ENCODE results near the gene ATXN1. TPM values are rescaled to one million over a fixed set of nuclear protein-coding genes. Genes with fewer than 3 reads are reported as not detected.

Gene ATXN1
- 7.6 and 8.9 TPM in 2 replicates for total RNA-seq (2014; rRNA removed; shearing (Covaris generic))

DNA sequence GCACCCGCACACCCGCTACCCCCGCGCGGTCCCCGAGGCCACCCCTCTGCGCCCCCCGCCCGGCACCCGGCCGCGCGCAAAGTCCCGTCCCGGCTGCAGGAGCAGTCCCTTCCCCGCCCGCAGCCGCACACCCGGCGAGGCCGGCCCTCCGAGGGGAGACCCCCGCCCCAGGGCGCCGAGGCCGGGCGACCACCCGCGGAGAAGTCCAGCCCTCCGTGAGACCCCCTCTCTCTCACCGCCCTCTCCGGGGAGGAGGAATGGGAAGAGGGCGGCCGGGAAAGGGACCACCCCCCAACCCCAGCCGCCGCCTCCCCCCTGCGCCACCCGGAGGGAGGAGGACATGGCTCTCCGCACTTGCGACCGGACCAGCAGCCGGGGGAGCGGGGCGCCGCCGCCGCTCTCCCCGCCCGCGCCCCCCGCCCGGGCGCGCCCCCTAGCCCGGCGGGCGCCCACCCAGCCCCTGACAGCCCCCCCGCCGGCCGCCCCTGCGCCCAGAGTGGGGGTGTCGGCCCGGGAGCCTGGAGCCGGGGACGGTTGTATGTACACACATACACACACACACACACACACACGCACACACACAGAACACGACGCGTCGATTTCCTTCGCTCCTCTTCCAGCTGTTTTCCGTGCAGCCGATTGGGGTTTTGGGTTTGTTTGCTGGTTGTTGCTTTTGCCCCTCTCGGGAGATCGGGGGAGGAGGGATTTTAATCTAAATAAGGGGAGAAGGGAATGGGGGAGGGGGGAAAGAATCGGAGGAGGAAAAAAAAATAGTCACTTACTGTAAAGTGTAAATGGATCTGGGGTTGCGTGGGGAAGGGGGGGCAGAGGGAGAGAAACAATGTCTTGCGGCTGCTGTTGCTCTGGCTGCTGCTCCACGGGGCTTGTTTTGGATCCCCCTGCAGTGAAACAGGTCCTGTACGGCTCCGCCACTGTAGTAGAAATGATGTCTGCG lies at the start of gene ATXN1:
TSS of gene ATXN1 (minus strand) at position 945 of the 955 bp plus-strand sequence.
- H3K27me3 ChIP-seq (ENCODE audit: control insufficient read depth, insufficient read depth, low read length) = peaks cover 1% of the 10 kb centered on the region; the same call in 1 of the 2 replicates
- peak within 1 kb of the TSS; percentile 82 for H3K4me3 ChIP-seq (ENCODE audit: insufficient read depth, low read depth, low read length)
- DNase-seq = peak; percentile 81
- H3K36me3 ChIP-seq (replicated peaks; ENCODE audit: control insufficient read depth, insufficient read depth, low read length) = no peaks in the 10 kb centered on the region

DNA sequence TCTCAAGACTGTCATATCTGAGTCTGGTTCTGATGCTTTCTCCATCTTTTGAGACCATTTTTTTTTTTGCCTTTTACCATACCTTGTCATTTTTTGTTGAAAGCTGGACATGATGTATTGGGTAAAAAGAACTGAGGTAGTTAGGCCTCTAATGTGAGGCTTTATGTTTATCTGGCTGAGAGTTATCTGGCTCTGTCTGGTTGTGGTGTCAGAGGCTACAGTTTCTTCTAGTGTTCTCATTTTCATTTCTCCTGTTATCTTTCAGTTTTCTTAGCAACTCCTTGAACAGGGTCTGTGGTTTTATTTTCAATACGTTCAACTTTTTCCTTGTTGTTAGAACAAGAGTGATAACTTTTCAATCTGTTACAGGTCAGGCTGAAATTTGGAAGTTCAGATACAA lies 49.2 kb upstream of the ATXN1 start:
- Histone ChIP-seq H3K36me3 (replicated peaks; ENCODE audit: control insufficient read depth, insufficient read depth, low read length) (no peaks in the 10 kb centered on the region), H3K4me3 (ENCODE audit: insufficient read depth, low read depth, low read length) (no peak overlapping the region), H3K27me3 (ENCODE audit: control insufficient read depth, insufficient read depth, low read length) (no peaks in the 10 kb centered on the region)
- DNase-seq = no peak

DNA sequence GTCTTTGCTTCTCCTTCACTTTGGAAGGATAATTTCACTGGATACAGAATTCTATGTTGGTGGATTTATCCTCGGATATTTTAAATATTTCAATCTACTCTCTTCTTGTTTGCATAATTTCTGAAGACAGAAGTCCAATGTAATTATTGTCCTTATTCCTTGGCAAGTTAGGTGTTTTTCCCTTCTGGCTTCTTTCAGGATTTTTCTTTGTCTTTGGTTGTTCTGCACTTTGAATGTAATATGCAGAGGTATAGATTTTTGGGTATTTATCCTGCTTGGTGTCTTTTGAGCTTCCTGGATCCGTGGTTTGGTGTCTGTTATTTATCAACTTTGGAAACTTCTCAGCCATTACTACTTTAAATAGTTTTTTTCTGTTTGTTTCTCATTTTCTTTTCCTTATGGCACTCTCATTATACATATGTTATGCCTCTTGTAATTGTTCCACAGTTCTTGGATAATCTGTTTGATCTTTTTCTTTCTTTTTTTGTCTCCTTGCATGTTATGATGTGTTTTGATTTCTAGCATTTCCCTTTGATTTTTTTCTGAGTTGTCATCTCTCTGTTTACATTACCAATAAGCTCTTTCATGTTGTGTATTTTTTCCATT lies 48.6 kb upstream of the ATXN1 start:
- H3K4me3 ChIP-seq (ENCODE audit: insufficient read depth, low read depth, low read length) = no peak overlapping the region
- no peak for DNase-seq
- H3K36me3 ChIP-seq (replicated peaks; ENCODE audit: control insufficient read depth, insufficient read depth, low read length) = no peaks in the 10 kb centered on the region
- no peaks in the 10 kb centered on the region for H3K27me3 ChIP-seq (ENCODE audit: control insufficient read depth, insufficient read depth, low read length)

DNA sequence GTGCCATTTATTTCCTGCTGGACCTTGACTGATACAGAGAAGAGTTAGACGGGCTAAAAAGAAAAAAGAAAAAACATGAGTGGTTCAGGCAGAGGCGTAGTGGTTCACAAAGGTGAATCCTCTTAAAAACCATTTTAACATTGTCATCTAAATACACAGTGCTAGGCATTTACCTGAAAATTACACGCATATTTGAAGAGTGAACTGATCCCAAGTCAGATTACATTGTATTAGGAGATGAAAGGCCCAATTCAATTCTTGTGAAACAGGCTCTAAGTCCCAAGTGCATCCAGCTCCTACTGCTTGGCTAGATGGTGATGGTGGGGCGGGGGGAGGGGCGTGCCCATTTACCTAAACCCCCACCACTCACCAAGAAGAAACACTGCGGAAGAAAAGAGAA lies 46.7 kb upstream of the ATXN1 start:
- Histone ChIP-seq H3K36me3 (replicated peaks; ENCODE audit: control insufficient read depth, insufficient read depth, low read length) (no peaks in the 10 kb centered on the region), H3K27me3 (ENCODE audit: control insufficient read depth, insufficient read depth, low read length) (no peaks in the 10 kb centered on the region), H3K4me3 (ENCODE audit: insufficient read depth, low read depth, low read length) (no peak overlapping the region)
- no peak for DNase-seq

DNA sequence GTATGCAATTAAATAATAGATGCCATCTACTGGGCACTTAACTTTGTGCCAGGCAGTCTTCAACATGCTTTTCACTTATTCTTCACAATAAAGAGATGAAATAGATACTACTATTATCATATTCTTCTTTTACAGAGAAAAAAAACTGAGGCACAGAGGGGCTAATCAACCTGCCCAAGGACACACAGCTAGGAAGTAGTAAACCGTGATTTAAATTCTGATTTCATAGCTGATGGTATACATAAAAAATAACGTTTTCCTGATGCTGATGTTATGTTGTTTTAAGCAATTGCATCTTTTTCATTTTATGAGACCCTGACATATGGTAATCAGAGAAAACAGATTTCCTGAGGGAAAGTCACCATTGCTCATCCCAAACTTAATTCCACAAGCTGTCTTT lies 45.1 kb upstream of the ATXN1 start:
- no peaks in the 10 kb centered on the region for H3K27me3 ChIP-seq (ENCODE audit: control insufficient read depth, insufficient read depth, low read length)
- DNase-seq = no peak
- no peaks in the 10 kb centered on the region for H3K36me3 ChIP-seq (replicated peaks; ENCODE audit: control insufficient read depth, insufficient read depth, low read length)
- H3K4me3 ChIP-seq (ENCODE audit: insufficient read depth, low read depth, low read length) = no peak overlapping the region

DNA sequence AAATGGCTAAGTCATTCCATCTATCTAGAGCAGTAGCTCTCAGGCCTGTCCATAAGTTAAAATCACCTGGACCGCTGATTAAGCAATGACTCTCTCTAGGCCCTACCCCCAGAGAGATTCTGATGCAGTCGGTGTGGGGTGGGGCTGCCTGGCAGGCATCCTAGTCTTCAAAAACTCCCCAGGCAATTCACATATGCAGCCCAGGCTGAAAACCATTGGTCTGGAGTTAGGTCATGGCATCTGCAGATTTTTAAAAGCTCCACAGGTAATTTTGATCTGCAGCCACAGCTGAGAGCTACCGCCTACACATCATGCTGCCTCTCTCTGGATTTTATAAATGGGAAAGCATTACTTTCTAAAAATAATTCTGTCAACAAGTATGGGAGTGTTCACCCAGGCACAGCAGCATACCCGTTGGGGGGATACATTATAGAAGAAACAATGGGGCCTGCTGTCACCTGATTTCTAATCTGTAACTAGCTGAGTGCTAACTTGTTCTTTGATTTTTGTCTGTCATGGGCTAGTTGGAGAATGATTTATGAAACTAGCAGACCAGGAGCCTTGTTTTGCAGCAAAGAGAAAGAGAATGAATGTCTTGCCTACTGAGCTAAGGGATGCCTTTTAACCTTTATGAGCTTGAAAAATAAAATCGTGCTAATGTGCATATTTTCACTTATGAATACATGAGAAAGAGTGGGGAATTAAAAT lies 44.1 kb upstream of the ATXN1 start:
- H3K27me3 ChIP-seq (ENCODE audit: control insufficient read depth, insufficient read depth, low read length) = no peaks in the 10 kb centered on the region
- DNase-seq = peak; percentile 27
- no peaks in the 10 kb centered on the region for H3K36me3 ChIP-seq (replicated peaks; ENCODE audit: control insufficient read depth, insufficient read depth, low read length)
- no peak overlapping the region for H3K4me3 ChIP-seq (ENCODE audit: insufficient read depth, low read depth, low read length)

DNA sequence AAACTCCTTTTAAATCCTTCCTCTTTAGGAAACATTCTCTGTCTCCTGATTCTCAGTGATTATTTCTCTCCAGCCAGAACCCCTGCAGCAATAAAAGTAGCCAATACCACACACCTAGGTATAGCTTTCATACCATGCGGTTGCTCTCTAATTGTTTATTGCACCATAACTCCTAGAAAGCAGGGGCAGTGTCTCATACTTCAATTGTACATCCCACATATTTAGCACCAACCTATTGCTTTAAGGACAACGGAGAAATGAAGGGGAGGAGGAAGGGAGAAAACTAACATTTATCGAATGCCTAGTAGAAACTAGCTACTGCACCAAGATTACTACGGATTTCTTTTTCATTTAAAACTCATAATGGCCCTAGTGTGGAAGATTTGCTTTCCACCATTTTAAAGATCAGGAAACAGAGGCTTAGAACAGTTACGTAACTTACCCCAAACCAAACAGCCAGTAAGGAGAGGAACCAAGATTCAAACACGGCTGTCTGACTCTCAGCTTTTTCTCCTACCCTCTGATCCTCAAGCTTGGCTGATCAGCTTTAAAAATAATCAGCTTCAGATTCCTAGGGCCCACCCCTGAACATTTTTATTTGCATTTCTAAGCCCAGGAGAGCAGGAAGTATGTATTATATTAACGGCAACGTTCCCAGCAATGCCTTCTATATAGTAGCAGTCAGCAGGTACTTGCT lies 43.4 kb upstream of the ATXN1 start:
- no peaks in the 10 kb centered on the region for H3K27me3 ChIP-seq (ENCODE audit: control insufficient read depth, insufficient read depth, low read length)
- DNase-seq = no peak
- no peaks in the 10 kb centered on the region for H3K36me3 ChIP-seq (replicated peaks; ENCODE audit: control insufficient read depth, insufficient read depth, low read length)
- no peak overlapping the region for H3K4me3 ChIP-seq (ENCODE audit: insufficient read depth, low read depth, low read length)

DNA sequence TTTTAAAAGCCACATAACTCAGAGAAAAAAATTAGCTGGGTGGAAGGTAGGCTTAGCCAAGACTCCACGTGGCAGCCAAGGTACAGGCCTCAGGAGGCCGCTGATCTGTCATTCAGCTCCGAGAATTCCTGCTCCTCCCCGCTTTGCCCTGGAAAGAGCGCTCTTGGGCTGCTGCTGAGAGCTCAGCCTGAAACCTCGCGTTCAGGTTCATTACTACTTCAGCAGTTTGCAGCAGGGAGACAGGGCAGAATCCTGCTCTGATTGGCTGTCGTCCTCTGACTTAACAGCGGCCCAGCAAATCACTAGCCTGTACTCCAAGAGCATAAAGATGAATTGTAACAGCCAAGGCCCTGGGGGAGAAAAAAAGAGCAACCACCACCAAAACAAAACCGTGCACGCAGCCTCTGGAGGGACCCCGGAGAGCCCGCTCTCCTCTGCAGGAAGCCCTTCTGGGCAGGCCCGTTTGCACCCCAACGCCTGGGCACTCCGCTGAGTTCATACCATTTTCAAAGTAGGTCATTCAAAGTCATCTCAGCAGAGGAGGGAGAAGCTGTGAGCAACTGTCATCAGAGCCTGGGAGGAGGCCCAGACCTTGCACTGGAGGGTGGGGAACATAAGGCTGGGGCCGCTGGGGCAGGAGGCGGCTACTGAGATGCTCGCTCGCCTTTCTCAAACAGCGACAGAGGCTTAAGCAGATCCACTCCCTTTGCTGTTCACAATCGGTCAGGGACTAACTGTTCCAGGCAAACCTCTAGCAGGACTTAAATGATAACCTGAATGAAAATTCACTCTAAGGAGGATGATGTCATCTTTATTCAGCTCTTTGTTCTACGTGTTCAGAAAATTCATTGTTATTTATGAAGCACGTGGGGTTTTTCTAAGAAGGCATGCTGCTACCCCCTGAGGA lies 42.3 kb upstream of the ATXN1 start:
- Histone ChIP-seq H3K27me3 (ENCODE audit: control insufficient read depth, insufficient read depth, low read length) (no peaks in the 10 kb centered on the region), H3K36me3 (replicated peaks; ENCODE audit: control insufficient read depth, insufficient read depth, low read length) (no peaks in the 10 kb centered on the region), H3K4me3 (ENCODE audit: insufficient read depth, low read depth, low read length) (peak overlapping the region; percentile 28)
- peak; percentile 74 for DNase-seq

DNA sequence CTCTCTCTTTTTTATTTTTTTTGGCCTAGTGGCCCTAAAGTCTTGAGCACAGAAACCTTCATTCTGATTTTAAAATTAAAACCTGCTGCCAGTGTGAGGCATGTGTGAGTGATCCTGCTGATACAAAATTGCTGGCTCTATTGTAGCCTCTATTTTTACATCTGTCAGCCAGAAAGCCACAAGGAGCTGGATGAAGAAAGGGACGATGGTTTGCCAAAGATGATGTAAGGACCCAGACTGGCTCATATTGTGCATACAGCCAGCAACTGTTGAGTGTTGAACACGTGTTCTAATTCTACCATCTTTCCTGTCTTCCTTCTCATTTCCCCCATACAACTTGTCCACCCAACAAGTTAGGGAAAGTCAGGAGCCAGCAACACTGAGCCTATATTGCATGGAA lies 40.8 kb upstream of the ATXN1 start:
- no peaks in the 10 kb centered on the region for H3K27me3 ChIP-seq (ENCODE audit: control insufficient read depth, insufficient read depth, low read length)
- DNase-seq = no peak
- no peak overlapping the region for H3K4me3 ChIP-seq (ENCODE audit: insufficient read depth, low read depth, low read length)
- no peaks in the 10 kb centered on the region for H3K36me3 ChIP-seq (replicated peaks; ENCODE audit: control insufficient read depth, insufficient read depth, low read length)

DNA sequence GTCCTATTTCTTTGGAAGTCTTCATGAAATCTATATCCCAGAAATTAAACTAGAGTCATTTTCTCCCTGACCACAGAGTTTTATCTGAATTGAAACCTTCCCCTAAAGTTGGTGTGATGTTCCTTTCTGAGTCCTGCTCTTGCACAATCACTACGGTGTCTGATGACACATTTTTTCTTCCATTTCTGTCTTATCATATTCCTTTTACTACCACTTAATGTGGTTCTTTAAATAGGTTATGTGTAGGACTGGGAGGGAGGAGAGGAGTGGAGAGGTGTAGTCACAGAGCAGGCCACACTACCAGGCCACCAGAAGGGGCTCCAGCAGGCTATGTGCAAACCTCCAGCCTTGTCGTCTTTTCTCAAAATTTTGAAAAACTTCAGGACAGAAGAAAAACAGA lies 39.7 kb upstream of the ATXN1 start:
- H3K36me3 ChIP-seq (replicated peaks; ENCODE audit: control insufficient read depth, insufficient read depth, low read length) = no peaks in the 10 kb centered on the region
- no peaks in the 10 kb centered on the region for H3K27me3 ChIP-seq (ENCODE audit: control insufficient read depth, insufficient read depth, low read length)
- DNase-seq = no peak
- H3K4me3 ChIP-seq (ENCODE audit: insufficient read depth, low read depth, low read length) = no peak overlapping the region

DNA sequence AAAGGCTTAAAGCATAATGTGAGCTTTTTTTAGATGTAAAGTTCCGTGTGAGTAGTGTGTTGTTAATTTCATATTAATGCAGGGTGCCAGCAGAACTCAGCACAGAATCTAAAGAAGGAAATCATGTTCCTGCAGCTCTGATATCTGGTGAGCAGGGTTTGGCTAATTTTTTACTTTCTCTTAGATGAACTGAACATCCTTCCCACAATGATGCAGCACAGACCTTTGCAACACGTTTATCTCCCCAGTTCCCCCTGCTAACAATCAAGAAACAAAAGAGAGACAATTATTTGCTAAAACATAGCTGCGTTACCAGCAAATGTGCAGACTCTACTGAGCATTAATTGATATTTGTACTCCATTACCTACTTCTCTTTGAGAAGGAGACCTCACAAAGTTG lies 39.1 kb upstream of the ATXN1 start:
- no peaks in the 10 kb centered on the region for H3K36me3 ChIP-seq (replicated peaks; ENCODE audit: control insufficient read depth, insufficient read depth, low read length)
- no peaks in the 10 kb centered on the region for H3K27me3 ChIP-seq (ENCODE audit: control insufficient read depth, insufficient read depth, low read length)
- DNase-seq = no peak
- H3K4me3 ChIP-seq (ENCODE audit: insufficient read depth, low read depth, low read length) = no peak overlapping the region

DNA sequence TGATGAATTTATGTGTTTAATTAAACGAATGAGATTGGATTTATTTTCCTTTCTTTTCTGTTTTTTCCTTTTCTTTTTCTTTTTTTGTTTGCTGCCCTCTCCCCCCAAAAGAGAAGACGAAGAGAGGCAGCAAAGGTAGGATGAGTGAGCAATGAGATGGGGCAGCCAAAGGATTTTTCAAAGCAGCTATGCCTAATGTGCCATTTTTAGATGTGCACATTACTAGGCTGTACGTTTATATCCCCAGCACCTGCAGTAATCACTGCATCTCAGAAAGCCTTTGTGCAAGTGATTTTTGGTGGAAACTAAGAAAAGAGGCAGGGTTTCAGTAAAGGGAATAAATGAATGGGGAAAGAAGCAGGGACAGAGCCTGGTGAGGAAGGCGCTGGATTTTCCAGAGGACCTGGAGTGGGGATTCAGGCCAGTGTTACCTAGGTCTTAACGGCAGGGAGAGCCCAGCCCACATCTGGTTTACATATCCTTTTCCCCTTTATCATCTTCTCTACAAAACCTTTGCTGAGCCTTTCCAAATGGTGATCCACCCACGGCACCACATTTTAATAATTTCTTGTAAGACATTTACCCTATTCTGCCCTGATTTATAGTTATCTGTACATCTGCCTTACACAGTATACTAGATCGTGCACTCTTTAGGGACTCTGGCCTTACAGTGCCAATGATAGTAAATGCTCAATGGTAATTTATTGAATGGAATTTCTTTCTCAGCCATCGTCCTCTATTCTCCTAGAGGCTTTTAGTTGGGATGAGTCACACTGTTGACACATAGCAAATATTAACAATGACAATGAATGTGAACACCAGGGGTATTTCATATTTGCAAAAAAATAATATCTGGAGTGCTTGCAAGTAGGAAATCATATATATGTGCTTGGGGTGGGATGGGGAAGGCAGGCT lies 38.3 kb upstream of the ATXN1 start:
- no peaks in the 10 kb centered on the region for H3K27me3 ChIP-seq (ENCODE audit: control insufficient read depth, insufficient read depth, low read length)
- H3K4me3 ChIP-seq (ENCODE audit: insufficient read depth, low read depth, low read length) = no peak overlapping the region
- DNase-seq = no peak
- H3K36me3 ChIP-seq (replicated peaks; ENCODE audit: control insufficient read depth, insufficient read depth, low read length) = no peaks in the 10 kb centered on the region
